ENCODE data around the gene LPP. TPM values are rescaled to one million over a fixed set of nuclear protein-coding genes. Genes with fewer than 3 reads are reported as not detected.
A peak's percentile ranks its signal among the peaks of the same experiment; 100 is the strongest.

Gene LPP
- total RNA-seq, 1 experiment from 2014 or later, result 264 TPM

DNA sequence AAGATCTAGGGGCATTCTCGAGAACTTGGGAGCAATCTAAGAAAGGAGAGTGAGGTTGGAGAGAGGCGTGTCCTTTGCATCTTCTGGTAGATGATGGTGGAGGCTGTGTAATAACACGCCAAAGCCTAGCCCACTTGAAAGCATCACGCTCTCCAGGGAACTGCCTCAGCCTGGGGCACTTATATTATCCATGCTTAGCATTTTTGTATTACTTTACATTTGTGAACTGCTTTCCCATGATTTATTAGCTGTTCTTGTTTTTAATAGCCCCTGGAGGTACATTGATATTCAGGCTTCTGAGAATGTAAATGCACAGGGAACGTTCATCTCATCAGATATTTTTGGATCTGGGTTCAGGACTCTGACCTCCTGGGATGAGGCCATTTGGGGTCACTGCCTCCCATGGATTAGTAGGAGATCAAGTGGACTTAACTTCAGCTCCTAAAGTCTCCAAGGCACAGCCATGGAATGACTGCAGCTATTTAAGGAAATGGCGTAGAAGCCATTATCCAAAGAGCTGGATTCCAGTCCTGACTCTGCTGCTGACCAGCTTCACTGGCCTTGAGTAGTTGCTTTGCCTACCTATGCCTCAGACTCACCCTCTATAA lies 124.9 kb downstream of the LPP start:
- CTCF ChIA-PET, result interaction anchor here (0.9 to 2.1 kb wide), 5 partner anchors 10 to 540 kb away, joined by 5 to 6 read pairs (median 5); no protein-coding TSS in a partner anchor
- TF ChIP-seq, protein P1, sequence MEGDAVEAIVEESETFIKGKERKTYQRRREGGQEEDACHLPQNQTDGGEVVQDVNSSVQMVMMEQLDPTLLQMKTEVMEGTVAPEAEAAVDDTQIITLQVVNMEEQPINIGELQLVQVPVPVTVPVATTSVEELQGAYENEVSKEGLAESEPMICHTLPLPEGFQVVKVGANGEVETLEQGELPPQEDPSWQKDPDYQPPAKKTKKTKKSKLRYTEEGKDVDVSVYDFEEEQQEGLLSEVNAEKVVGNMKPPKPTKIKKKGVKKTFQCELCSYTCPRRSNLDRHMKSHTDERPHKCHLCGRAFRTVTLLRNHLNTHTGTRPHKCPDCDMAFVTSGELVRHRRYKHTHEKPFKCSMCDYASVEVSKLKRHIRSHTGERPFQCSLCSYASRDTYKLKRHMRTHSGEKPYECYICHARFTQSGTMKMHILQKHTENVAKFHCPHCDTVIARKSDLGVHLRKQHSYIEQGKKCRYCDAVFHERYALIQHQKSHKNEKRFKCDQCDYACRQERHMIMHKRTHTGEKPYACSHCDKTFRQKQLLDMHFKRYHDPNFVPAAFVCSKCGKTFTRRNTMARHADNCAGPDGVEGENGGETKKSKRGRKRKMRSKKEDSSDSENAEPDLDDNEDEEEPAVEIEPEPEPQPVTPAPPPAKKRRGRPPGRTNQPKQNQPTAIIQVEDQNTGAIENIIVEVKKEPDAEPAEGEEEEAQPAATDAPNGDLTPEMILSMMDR (IDR thresholded peaks at IDR 0.05; ENCODE audit: unreplicated experiment), result no peak
- DNase-seq, result no peak
- peaks cover 4% of the 10 kb centered on the region for H3K36me3 Mint-ChIP-seq (ENCODE audit: insufficient read depth, unreplicated experiment)
- intact Hi-C loops (cut with micrococcal nuclease; ENCODE audit: unreplicated experiment), result no loop called here
- no peak overlapping the region for H3K27ac Mint-ChIP-seq (ENCODE audit: unreplicated experiment)
- BruUV-seq (replicated peaks), result no TSS peak
- H3K27me3 Mint-ChIP-seq (ENCODE audit: unreplicated experiment), result no peaks in the 10 kb centered on the region
- no peaks in the 10 kb centered on the region for H3K9me3 Mint-ChIP-seq (ENCODE audit: low read depth, unreplicated experiment)
- no peak overlapping the region for H3K4me3 Mint-ChIP-seq (ENCODE audit: low read depth, unreplicated experiment)
- H3K4me1 Mint-ChIP-seq (ENCODE audit: low read depth, unreplicated experiment), result peaks cover 57% of the 10 kb centered on the region

DNA sequence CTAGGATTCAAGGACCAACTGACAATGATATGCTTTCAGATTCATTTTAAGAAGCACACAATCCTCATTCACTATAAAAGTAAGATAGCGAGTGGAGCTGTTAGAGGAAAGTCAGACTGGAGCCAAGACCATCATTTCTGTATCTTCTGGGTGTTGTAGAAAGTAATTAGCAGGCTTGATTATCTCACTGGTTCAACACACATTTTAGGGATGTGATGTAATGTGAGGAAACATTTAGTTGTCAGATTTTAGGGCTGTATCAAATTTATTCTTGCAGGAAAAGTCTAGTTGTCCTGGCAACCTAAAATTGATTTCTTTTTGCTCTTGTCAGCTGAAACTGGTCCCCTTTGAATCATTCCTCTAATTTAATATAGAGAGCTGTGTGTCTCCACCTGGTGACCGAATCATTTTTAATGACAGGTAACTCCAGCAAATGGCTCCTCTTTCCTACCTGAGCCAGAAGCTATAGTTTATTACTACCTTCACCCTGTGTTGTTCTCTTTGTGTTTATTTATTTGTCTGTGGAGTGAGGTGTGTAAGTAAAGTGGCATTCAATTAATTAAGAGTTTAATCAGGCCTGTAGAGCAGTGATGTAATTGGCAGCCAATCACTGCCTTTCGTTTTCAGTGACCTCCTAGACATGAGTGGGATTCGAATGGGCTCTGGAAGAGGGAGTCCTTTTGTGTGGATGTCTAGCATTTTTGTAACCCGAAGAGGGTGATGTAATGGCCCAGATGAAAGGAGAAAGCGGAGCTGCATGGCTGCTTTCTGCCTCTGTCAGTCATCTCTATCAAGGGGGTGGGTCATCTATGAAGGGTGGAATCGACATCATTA lies 125.8 kb downstream of the LPP start:
- Mint-ChIP-seq H3K4me3 (ENCODE audit: low read depth, unreplicated experiment) (no peak overlapping the region), H3K4me1 (ENCODE audit: low read depth, unreplicated experiment) (peaks cover 60% of the 10 kb centered on the region), H3K36me3 (ENCODE audit: insufficient read depth, unreplicated experiment) (peaks cover 4% of the 10 kb centered on the region), H3K27ac (ENCODE audit: unreplicated experiment) (peak overlapping the region; percentile 45), H3K27me3 (ENCODE audit: unreplicated experiment) (no peaks in the 10 kb centered on the region), H3K9me3 (ENCODE audit: low read depth, unreplicated experiment) (no peaks in the 10 kb centered on the region)
- DNase-seq, result no peak
- intact Hi-C loops (cut with micrococcal nuclease; ENCODE audit: unreplicated experiment), result no loop called here
- TF ChIP-seq, protein P1 (IDR thresholded peaks at IDR 0.05; ENCODE audit: unreplicated experiment), result no peak
- CTCF ChIA-PET, result interaction anchor here (0.7 to 2.1 kb wide), 8 partner anchors 11 to 541 kb away, joined by 3 to 6 read pairs (median 5); no protein-coding TSS in a partner anchor
- no TSS peak for BruUV-seq (replicated peaks)

DNA sequence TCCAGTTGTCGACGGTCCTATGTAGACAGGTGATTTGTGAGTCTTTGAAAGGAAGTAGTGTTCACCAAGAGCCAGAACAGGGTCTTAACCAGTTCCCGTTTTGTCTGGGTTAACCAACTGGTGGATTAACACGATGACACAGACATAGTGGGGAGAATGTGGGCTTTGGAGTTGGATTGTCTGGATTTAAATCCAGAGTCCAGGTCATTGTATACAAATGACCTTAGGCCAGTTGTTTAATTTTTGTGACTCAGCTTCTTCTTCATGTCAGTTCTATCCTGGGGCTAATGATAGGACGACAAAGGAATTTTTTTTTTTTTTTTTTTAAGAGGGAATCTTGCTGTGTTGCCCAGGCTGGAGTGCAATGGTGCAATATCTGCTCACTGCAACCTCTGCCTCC lies 126.7 kb downstream of the LPP start:
- H3K9me3 Mint-ChIP-seq (ENCODE audit: low read depth, unreplicated experiment), result no peaks in the 10 kb centered on the region
- no peak overlapping the region for H3K4me3 Mint-ChIP-seq (ENCODE audit: low read depth, unreplicated experiment)
- peaks cover 5% of the 10 kb centered on the region for H3K36me3 Mint-ChIP-seq (ENCODE audit: insufficient read depth, unreplicated experiment)
- H3K27me3 Mint-ChIP-seq (ENCODE audit: unreplicated experiment), result no peaks in the 10 kb centered on the region
- no TSS peak for BruUV-seq (replicated peaks)
- TF ChIP-seq, protein P1 (IDR thresholded peaks at IDR 0.05; ENCODE audit: unreplicated experiment), result no peak
- DNase-seq, result no peak
- CTCF ChIA-PET, result interaction anchor here (0.7 to 1.2 kb wide), 2 partner anchors 32 to 221 kb away, joined by 3 to 6 read pairs; no protein-coding TSS in a partner anchor
- H3K27ac Mint-ChIP-seq (ENCODE audit: unreplicated experiment), result no peak overlapping the region
- intact Hi-C loops (cut with micrococcal nuclease; ENCODE audit: unreplicated experiment), result no loop called here
- peaks cover 69% of the 10 kb centered on the region for H3K4me1 Mint-ChIP-seq (ENCODE audit: low read depth, unreplicated experiment)

DNA sequence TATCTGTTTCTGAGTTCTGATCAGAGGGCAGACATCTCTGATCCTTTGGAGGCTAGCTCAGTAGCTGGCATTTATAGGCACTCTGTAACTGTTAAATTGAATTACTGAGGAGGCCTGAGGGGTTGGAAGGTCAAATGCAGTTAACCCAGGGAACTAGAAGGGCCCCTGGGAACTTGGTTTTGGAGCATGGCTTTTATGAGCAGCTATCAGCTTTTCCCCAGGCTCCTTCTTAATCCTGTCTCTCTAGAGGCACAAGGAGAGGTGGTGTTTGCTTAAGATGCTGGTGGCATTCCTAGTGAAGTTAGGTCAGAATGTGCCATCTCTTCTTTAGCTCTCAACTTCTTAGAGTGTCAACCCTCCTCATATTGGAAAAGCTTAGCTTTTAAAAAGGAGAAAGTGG lies 128.9 kb downstream of the LPP start:
- TF ChIP-seq, protein P1 (IDR thresholded peaks at IDR 0.05; ENCODE audit: unreplicated experiment), result no peak
- intact Hi-C loops (cut with micrococcal nuclease; ENCODE audit: unreplicated experiment), result no loop called here
- no TSS peak for BruUV-seq (replicated peaks)
- Mint-ChIP-seq H3K27me3 (ENCODE audit: unreplicated experiment) (no peaks in the 10 kb centered on the region), H3K27ac (ENCODE audit: unreplicated experiment) (no peak overlapping the region), H3K9me3 (ENCODE audit: low read depth, unreplicated experiment) (no peaks in the 10 kb centered on the region), H3K4me3 (ENCODE audit: low read depth, unreplicated experiment) (no peak overlapping the region), H3K4me1 (ENCODE audit: low read depth, unreplicated experiment) (peaks cover 66% of the 10 kb centered on the region), H3K36me3 (ENCODE audit: insufficient read depth, unreplicated experiment) (peaks cover 5% of the 10 kb centered on the region)
- no peak for DNase-seq
- CTCF ChIA-PET, result interaction anchor here (0.6 to 1.4 kb wide), 4 partner anchors 65 to 671 kb away, joined by 3 to 5 read pairs (median 4); partner anchors contain the start of gene BCL6
